Adrenal gland (tissue), 5 donors: ENCODE results near the gene ZKSCAN4.

Experiments used
- POLR2A ChIP-seq, 2 donors: fragments of 450-650 bp; IDR thresholded peaks; one replicate each; pipeline ENCODE4 v1.6.1; 2017; ENCODE audit warnings: antibody characterized with exemption in 2 of 2, mild to moderate bottlenecking in 2 of 2, moderate library complexity in 1 of 2
- TF ChIP-seq, protein P1 (sequence below), 6 experiments: fragments of 450-650 bp in 4 of 6; fragments of 200-600 bp in 2 of 6; sonication (generic) in 1 of 6; IDR thresholded peaks; 1 replicate in 5 of 6; 2 replicates in 1 of 6; pipeline versions ENCODE4 v1.5.1 to v1.8.0; 2016 to 2021; ENCODE audit warnings: antibody characterized with exemption in 6 of 6, mild to moderate bottlenecking in 2 of 6, moderate library complexity in 1 of 6
- donor health status: DM: no; HTN: no; CAD: no.

DNA sequence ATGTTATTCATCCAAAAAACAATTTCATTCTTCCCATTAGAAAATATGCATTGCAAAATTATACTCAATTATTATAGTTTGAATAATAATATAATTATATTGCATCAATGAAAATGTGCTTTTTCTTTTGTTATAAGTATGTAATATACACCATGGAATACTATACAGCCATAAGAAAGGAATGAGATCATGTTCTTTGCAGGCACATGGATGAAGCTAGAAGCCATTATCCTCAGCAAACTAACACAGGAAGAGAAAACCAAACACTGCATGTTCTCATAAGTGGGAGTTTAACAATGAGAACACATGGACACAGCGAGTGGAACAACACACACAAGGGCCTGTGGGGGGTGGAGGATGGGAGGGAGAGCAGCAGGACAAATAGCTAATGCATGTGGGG is 5.0 kb upstream of the ZKSCAN4 start:
- TF ChIP-seq, protein P1, sequence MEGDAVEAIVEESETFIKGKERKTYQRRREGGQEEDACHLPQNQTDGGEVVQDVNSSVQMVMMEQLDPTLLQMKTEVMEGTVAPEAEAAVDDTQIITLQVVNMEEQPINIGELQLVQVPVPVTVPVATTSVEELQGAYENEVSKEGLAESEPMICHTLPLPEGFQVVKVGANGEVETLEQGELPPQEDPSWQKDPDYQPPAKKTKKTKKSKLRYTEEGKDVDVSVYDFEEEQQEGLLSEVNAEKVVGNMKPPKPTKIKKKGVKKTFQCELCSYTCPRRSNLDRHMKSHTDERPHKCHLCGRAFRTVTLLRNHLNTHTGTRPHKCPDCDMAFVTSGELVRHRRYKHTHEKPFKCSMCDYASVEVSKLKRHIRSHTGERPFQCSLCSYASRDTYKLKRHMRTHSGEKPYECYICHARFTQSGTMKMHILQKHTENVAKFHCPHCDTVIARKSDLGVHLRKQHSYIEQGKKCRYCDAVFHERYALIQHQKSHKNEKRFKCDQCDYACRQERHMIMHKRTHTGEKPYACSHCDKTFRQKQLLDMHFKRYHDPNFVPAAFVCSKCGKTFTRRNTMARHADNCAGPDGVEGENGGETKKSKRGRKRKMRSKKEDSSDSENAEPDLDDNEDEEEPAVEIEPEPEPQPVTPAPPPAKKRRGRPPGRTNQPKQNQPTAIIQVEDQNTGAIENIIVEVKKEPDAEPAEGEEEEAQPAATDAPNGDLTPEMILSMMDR (IDR thresholded peaks at IDR 0.05), result no peak
- TF ChIP-seq POLR2A (IDR thresholded peaks at IDR 0.05), result no peak
